ENCODE data around the gene WNT9B.

Gene WNT9B

DNA sequence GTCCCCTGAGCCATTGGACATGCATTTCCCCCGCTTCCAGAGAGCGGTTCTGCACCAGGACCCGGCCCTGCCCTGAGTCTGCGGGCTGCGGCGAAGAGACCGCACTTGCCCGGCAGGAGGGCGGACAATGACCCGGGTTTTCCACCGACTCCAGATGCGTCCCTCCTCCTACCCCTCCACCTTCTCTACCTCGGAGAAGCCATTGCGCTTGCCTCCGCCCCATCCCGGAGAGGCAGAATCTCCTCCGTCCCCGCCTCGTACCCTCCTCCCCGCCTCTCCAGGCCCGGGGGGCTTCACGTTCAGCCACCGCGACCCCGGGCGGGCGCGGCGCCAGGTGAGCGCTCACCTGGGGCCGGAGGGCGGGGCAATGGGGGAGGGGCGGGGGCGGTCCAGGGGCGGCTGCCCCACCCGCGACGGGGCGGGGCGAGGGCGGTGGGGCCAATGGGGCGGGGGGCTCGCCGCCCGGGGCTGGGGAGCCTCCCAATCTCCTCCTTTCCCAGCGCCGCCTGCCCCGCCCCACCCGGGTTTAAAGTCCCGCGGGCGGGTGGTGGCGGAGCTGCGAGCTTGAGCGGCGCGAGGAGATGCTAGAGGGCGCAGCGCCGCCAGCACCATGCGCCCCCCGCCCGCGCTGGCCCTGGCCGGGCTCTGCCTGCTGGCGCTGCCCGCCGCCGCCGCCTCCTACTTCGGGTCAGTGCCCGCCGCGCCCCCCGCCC is at the start of gene WNT9B:
TSS of gene WNT9B (plus strand) at position 555 of the 713 bp plus-strand sequence. CDS start at position 611, 56 bp downstream.
- no peak for DNase-seq

GRCh38 chr17:46802800-46803199 is 48.6 kb upstream of the WNT9B start:
- DNase-seq: no peak

- no peak for DNase-seq
Observed at GRCh38 chr17:46803544-46803943, 47.8 kb upstream of the WNT9B start.

- no peak for DNase-seq
Observed at GRCh38 chr17:46805771-46806170, 45.6 kb upstream of the WNT9B start.

GRCh38 chr17:46809110-46809571 is 42.2 kb upstream of the WNT9B start:
- DNase-seq: no peak

DNA sequence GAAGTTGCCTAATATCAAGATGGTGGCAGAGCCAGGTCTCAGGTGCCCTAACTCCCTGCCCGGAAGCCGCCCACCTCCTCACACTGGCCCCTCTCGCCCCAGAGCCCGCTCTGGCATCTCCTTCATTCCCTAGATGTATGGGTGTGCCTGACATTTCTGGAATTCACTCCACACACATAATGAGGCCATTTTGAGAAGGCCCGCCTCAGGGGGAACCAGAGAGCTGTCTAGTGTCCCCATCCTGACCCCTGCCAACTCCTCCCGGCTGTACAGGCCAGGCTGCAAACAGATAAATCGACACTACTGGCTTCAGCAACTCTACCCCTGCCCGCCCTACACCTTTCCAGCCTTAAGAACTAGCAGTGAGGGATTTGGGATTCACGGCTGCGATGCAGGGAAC is 40.5 kb upstream of the WNT9B start:
- no peak for DNase-seq

GRCh38 chr17:46811978-46812583 is 39.3 kb upstream of the WNT9B start:
- no peak for DNase-seq

DNA sequence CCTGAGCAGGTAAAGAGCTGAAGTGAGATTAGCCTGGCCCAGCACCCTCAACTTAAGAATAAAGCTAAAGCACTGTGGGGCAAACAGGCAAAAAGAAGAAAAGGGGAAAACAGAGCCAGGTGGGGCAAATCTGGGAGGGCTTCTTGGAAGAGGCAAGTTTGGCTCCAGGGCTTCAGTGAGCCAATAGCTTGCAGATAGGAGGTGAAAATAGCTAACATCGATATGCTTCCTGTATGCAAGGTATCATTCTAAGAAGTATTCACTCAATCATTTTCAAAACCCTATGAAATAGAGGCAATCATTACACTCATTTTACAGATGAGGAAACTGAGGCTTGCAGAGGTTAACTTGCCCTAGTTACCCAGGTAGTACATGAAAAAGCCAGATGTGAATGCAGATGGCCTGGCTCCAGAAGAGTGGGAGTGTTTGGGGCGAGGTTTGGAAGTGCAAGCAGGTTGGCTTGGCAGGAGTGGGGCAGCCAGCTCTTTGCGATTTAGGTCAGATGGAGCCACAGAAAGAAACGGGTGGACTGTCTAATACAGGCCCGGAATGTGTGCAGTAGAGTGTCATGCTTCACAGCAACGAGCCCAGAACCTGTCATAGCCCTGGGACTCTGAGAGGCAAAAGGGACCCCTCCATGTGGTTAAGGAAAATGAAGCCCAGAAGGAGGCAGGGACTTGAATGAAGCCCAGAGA is 38.6 kb upstream of the WNT9B start:
- DNase-seq: no peak

DNA sequence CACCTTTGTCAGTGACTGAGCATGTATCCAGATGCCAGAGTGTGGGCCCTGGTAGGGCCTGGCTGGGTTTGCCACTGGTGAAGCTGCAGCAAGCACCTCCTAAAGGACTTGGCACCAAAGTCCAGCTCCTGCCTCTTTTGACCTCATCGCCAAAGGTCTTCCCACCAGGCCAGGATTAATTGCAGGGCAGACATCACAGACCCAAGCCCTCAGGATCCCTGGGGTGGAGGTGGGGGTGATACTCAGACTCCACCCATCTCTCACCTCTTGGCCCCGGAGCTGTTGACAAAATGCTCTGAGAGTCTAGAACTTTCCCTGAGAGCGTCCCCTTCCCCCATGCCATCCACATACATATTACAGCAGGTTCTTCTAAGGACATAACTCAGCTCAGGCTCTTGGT is 37.5 kb upstream of the WNT9B start:
- no peak for DNase-seq

GRCh38 chr17:46814446-46814845 is 36.9 kb upstream of the WNT9B start:
- DNase-seq: no peak

DNA sequence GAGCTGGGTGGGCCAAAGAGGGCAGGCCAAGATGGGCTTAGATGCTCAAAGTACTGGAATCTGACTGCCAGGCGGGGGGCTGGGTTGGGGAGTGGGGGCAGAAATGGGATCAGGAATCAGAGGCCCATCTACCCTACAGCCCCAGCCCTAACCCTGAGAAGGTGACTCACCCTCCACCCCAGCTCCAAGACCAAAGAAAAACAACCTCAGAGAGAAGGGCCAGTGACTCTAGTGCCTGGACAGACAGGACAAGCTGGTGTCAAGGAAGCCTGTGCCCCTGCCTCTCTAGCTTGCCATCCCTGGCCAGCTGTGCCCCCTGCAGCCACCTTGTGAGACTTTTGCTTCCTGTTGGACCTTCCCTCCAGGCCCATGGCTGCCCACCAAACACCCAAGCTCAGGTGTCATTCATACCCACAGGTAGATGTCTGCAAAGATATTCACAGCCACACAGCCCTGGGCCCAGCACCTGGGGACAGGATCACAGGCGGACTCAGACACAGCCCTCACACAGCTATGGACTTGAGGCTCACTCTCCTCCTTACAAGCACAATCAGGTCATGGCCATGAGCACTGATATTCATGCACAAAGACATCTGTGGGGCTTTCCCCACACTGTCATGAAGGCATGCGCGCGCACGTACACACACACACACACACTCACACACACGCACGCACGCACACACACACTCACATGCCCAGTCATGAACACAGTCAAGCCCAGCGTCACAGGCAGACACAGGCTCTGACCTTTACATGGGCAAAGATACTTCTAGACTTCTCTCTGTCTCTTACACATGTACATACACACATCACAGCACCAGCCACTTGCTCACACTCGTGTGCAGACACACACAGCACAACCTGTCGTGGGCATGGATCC is 35.7 kb upstream of the WNT9B start:
- no peak for DNase-seq

DNA sequence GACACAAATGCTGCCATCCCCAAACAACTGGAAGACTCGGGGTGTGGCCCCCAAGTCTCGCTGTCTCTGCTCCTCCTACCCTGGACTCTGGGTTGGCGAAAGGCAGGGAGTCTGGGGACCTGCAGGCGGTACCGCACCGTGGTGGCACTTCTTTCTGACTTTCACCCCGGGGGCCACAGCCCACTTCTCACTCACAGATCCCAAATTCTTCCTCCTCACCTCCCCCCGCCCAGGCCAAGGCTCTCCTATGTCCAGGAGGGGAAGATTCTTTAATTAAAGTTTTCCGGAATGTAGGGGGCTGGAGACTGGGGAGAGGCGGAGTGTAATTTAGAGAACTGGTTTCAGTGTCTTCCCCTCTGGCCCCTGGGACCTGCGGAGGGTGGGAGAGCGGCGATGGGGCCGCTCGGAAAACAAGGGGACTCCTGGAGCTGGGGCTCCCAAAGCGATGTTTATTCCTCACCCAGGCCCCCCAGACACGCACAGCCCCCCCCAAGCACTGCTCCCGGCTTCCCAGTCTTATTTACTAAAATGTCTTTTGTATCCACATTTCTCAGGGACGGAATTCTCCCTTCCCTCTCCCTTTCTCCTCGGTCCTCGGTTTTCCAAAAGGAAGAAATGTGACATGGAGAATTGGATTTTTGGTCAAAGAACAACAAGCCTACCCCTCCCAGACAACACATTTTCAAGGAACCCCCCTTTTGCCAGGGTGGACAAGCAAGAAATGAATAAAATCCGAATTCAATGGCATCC is 34.1 kb upstream of the WNT9B start:
- no peak for DNase-seq

- DNase-seq: no peak
Observed at GRCh38 chr17:46817901-46818209, 33.5 kb upstream of the WNT9B start.

- DNase-seq: peak; percentile 56
Observed at GRCh38 chr17:46818316-46818928, 33.0 kb upstream of the WNT9B start, which contains the start of gene WNT3. Gene WNT3, minus strand, starts transcription at chr17:46818692. Its CDS starts 95 bp downstream, at chr17:46818597.

GRCh38 chr17:46818929-46819859 is 32.2 kb upstream of the WNT9B start:
- peak; percentile 3 for DNase-seq

- no peak for DNase-seq
Observed at GRCh38 chr17:46819906-46820351, 31.5 kb upstream of the WNT9B start.

DNA sequence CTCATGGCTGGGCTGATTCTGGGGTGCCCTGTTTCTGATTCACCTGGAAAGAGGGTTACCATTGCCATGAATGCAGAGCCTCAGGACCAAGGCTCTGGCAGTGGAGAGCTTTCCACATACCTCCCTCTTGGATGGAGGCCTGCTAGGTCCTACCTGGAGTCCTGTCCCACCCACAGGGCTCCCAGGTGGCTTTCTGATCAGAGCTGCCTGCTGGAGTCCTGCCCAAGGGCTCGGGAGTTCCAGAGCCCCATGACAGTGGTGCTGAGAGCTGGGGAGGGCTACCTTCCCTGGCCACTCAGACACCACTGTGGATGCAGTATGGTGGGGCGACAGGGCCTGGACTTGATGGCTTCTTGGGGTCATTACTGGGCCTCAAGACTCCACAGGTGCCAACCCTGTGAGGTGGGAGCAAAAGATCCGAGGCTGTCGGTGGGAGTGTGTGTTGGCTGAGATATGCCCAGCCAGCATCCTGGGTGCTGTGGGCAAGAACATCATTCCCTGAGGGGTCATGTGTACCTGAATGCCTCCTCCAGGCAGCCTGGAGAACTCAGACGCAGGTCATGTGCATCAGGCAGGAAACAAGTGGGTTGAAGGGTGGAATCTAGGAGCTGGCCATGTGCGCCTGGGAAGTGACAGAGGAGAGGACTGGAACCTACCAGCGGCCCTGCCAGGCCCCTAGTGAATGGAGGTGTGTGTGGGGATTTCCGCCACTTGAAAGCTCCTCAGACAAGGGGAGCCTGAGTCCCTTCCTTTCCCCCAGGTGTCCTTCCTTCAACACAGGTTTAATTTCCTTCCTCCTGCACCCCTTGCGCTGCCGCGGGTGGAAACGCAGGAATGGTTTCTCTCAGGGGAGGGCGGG is 30.6 kb upstream of the WNT9B start:
- DNase-seq: no peak

GRCh38 chr17:46821482-46822387 is 29.6 kb upstream of the WNT9B start:
- DNase-seq: no peak

Measured in CD4-positive, alpha-beta T cell treated with Interleukin-17A for 1 hour (primary cell).